Stimulated activated CD8-positive, alpha-beta memory T cell treated with anti-CD3 and anti-CD28 coated beads, Interleukin-12 subunit alpha, Interleukin-12 subunit beta, amount 100 ng/mL, for 1 hour (primary cell): ENCODE results near the gene LCP2.
A peak's percentile ranks its signal among the peaks of the same experiment; 100 is the strongest.

Experiments
- DNase-seq: peaks from one replicate; pipeline ENCODE4 v3.0.0-alpha.2; 2020; ENCODE audit warnings: low read depth

LCP2 gene

GRCh38 chr5:170296036-170296934 is 1.3 kb downstream of the LCP2 start:
- DNase-seq = no peak

DNA sequence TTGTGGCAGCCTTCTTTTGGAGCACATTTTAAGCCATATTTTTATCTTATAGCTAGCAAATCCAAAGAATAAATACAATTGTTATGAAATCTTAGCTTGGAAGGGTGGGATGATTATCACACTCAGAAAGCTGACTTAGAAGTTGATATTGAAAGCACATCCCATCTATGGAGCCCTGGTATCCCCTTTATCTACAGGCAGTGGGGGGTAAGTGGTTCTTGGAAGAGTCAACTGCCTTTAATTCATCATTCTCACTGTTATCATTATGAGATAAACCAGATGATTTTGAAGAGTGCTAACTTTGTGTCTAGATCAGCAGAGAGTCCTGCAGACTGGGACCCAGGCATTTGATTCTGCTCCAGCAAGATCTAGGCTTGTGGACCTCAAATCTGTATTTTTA is 3.0 kb downstream of the LCP2 start:
- no peak for DNase-seq

DNA sequence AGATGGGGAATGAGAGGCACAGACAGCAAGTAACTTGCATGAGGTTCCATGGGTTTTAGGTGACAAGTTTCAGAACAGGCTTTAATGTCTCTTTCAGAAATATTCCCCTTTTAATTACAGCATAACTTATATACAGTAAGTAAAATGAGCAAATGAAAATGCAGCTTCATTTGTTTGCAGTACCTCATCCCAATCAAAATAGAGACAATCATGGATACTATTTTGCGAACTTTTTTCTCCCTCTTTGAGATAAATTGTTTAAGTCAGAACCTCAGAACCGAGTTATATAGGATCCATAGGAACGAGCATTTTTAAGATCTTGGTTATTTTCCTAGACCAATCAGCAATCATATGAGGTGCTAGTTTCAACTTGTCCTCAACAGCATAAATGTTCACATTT is 3.5 kb downstream of the LCP2 start:
- DNase-seq = no peak

- no peak for DNase-seq
Observed at GRCh38 chr5:170293273-170293672, 4.3 kb downstream of the LCP2 start.

DNA sequence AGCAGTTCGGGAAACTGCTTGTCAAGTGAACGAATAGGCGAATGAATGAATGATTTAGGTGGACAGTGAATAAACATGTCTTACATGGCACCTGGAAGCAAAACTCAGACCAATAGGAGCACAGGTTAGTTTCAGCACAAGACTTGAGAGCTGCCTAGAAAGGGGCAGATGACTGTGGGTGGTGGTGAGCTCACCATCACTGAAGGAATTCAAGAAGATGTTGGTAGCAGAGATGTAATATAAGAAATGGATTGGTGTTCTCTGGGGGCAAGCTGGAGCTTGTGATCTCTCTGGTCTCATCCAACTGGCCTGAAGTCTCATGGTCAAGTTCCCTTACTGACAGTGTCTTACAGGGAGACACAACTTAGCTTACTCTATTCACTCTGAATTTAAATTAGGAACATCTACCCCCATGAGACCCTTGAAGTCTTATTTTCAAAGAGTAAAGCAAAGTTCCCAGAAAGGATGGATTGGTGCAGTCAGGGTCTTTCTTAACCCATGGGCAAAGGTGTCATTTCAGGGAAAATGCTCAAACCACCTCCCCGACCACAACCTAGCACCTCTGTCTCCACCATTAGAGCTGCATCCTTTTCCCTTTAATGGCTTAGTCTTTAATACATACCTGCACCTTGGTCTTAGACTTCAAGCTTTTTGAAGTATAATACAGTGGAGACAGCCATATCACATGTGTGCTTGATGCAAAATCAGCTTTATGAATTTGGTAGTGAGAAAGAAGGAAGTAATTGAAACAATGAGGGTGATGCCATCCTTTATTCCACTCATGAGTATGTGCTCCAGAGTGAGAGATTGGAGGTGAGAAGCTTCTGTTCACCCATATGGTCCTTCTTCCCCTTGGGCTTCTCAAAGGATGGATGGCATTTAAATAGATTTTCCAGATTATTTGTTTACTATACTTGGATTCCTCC is 5.1 kb downstream of the LCP2 start:
- no peak for DNase-seq

GRCh38 chr5:170290498-170290897 is 7.1 kb downstream of the LCP2 start:
- no peak for DNase-seq

GRCh38 chr5:170289764-170290163 is 7.8 kb downstream of the LCP2 start:
- DNase-seq = no peak

GRCh38 chr5:170289121-170289520 is 8.5 kb downstream of the LCP2 start:
- DNase-seq = no peak

- DNase-seq = no peak
Observed at GRCh38 chr5:170288551-170288950, 9.0 kb downstream of the LCP2 start.

GRCh38 chr5:170288151-170288550 is 9.4 kb downstream of the LCP2 start:
- DNase-seq = no peak

DNA sequence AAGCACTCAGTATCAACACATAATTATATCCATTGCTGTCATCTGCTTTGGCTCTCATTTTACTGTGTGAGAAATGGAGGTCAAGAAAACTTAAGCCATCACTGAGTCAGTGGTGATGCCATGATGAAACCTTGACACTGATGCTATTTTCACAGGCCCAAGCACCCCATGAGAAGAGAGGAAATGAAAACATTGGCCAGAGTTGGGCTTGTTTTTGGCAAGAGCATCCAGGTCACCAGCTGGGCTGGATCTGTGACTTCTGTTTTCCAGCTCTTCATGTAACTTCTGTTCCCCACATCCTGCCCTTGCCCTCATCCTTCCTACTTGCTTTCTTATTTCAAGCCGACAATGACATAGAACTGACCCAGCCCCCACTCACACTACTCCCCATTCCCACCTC is 10.0 kb downstream of the LCP2 start:
- no peak for DNase-seq

DNA sequence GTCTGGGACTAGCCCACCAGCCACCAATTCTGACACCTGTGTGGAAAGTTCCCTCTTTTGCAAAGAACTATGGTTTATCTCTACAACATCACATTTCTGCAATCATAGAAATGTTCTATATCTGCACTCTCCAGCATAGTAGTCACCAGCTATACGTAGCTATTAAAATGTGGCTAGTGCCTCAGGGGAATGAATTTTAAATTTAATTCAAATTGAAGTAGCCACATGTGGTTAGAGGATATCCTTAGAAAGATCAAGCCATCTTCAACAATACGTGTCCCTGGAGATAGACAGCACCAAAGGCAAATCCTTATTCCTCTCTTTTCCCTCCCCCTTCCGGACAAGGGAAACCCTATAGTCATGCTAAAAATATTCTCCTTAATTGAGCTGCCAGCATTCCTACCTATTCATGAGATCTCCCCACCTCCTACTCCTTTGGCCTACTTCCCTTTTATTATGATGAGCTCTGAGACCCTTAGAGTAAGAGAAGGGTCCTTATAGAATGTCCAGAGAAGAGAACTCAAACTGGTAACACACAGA is 11.1 kb downstream of the LCP2 start:
- no peak for DNase-seq

GRCh38 chr5:170285181-170285580 is 12.4 kb downstream of the LCP2 start:
- no peak for DNase-seq

GRCh38 chr5:170284231-170284630 is 13.3 kb downstream of the LCP2 start:
- no peak for DNase-seq

GRCh38 chr5:170283296-170283695 is 14.3 kb downstream of the LCP2 start:
- no peak for DNase-seq

DNA sequence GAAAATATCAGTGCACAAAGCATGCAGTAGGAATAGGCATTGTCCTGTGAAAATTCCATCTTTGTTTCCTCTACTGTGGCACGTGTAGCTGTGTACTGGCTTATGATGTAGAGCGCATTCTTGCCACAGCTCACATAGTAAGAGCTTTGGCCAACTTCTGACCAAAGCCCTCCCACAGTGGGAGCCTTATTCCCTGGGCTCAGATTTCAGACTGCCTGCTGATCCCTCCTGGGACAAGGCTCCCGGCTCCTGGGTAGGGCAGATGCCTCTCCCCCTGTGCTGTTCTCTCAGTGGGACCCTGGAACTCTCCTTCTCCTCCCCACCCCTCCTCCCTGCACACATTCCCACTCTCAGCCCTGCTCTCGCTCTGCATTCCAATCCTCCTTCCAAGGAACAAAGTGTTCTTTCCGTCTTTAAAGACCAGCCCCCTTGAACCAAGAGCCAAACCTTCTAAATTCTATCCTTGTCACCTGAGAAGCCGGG is 17.5 kb downstream of the LCP2 start:
- DNase-seq = no peak

DNA sequence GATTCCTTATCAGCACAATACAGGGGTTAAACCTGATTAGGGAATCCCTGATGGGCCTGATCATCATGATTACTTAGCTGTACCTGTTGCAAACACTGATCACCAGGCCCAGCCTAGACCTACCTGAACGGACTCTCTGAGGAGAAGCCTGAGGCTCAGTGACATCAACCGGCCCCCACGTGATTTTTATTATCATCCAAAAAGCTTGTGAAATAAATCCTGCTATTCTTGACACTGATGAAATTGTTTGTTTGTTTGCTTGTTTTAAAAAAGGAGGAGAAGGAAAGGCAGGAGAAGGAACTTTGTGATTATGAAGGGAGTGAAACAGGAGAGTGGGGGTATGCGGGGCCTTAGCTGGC is 18.1 kb downstream of the LCP2 start:
- DNase-seq = no peak

DNA sequence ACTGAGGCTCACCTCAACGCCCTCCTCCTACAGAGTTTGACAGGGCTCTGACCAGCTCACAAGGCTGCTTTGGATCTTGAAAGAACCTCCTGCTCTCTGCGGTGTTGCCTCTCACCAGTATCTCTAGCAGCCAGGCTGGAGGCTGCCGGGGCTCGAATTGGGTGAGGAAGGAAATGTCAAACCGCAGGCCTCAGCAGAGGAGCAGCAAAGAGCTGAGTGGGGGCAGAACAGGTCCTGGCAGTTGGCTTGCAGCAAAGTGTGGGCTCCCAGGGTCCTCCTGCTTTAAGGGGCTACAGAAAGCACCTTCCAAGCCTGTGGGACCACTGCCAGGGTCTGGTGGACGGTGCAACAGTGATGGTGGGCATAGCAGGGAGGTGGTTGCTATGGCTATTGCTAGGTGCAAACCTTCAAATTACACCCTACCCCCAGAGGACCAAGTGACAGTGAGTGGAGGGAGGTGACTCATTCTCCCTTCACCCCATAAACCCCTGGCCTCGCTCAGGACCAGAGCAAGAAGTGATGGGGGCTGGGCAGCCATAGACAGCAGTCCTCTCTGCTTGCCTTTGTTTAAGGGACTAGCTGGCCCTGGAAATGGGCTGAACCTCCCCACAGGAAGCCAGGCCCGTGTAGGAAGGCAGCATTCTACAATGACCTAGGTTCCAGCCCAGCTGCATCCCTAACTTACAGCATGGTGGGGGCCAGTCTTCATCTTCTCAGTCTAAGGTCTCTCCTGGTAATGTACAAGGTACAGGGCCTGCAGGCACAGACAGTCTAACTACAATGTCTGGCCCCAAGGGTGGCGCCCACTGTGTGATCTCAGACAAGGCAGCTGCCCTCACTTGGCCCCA is 18.7 kb downstream of the LCP2 start:
- DNase-seq = peak; percentile 78

DNA sequence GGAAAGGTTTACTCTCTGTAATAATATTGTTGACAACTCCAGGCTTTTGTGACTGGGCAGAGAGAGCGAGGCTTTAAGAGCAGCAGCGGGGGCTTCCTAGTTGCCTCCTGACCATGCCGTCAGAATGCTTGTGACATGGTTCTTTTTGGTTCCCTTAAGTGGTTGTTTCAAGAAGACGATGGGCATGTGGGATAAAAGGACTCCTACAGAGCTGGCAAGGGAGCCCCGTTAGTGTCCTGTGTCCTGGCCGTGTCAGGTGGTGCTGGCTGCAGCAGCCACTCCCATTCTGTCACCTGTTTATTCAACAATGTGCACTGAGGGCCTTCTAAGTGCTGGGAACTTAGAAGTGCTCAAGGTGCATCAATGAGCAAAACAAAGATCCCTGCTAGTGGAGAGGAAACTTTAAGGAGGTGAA is 19.7 kb downstream of the LCP2 start:
- DNase-seq = no peak

- no peak for DNase-seq
Observed at GRCh38 chr5:170276140-170276539, 21.4 kb downstream of the LCP2 start.

DNA sequence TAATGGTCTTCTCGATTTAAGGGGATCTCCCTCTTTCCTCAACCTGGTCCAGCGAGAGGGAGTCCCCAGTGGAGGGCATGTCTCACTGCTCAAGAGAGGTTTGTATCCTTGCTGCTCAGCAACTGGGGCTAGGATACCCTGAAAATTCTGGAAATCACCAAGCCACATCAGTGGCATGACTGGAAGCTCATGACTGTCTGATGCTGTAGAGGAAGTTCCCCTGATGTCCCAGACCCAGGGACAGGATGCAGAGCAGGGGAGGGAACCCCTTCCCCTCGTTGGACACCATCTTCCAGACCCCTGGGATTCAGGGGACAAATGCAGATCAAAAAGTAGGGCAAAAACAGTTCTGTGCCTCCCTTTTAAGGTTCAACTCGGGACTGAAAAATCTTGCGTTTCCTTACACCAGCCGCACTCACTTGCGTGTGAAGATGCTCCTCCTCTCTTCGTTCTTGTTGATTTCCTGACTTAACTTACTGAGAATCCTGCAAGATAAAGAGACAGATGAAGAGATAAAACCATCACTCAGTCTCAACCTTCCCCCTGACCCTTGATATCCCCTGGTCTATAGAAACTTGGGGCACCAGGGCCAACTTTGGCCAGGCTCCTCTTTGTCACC is 22.1 kb downstream of the LCP2 start:
- DNase-seq = no peak
